ENCODE measurements around the gene COL6A5. TPM values are rescaled to one million over a fixed set of nuclear protein-coding genes. Genes with fewer than 3 reads are reported as not detected.
"Not testable (repeated sequence)": the region's sequence is repeated elsewhere in the genome, so short reads cannot be mapped to it uniquely, and the experiment has no call there.

Gene COL6A5, protein sequence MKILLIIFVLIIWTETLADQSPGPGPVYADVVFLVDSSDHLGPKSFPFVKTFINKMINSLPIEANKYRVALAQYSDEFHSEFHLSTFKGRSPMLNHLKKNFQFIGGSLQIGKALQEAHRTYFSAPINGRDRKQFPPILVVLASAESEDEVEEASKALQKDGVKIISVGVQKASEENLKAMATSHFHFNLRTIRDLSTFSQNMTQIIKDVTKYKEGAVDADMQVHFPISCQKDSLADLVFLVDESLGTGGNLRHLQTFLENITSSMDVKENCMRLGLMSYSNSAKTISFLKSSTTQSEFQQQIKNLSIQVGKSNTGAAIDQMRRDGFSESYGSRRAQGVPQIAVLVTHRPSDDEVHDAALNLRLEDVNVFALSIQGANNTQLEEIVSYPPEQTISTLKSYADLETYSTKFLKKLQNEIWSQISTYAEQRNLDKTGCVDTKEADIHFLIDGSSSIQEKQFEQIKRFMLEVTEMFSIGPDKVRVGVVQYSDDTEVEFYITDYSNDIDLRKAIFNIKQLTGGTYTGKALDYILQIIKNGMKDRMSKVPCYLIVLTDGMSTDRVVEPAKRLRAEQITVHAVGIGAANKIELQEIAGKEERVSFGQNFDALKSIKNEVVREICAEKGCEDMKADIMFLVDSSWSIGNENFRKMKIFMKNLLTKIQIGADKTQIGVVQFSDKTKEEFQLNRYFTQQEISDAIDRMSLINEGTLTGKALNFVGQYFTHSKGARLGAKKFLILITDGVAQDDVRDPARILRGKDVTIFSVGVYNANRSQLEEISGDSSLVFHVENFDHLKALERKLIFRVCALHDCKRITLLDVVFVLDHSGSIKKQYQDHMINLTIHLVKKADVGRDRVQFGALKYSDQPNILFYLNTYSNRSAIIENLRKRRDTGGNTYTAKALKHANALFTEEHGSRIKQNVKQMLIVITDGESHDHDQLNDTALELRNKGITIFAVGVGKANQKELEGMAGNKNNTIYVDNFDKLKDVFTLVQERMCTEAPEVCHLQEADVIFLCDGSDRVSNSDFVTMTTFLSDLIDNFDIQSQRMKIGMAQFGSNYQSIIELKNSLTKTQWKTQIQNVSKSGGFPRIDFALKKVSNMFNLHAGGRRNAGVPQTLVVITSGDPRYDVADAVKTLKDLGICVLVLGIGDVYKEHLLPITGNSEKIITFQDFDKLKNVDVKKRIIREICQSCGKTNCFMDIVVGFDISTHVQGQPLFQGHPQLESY (N-terminal part only)
- not detected for total RNA-seq
- long read RNA-seq = 0 reads

DNA sequence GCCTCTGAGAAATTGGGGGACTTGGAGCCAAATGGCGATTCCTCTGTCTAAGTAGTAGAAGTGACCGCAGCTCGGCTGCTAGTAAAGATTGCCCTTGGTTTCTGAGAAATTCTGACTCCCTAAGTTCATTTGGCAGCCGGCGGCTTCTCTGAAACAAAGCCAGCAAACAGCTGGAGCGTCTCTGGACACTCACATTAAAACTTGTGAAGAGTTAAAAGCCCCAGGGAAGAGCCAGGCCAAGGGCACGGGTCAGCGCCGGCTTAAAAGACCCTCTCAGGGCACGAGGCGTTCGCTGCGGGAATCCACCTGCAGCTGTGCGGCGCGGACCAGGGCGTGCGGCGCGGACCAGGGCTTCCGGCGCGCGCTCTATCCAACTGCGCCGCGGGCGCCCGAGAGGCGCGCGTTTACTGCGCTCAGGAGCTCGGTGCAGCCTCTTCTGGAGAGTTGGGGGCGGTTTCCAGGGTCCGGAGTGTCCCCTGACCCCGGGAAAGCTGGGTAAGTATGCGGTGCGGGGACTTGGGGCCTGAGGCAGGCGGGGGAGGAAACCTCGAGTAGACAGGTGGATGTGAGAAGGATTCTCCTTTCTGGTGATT, at the start of gene COL6A5:
TSS of gene COL6A5 (plus strand) at position 186 of the 593 bp plus-strand sequence. CDS start 27,967 bp downstream, outside the sequence.
- ATAC-seq (no peak), DNase-seq (peak; percentile 27)
- intact Hi-C loops (cut with micrococcal nuclease) = no loop called here

DNA sequence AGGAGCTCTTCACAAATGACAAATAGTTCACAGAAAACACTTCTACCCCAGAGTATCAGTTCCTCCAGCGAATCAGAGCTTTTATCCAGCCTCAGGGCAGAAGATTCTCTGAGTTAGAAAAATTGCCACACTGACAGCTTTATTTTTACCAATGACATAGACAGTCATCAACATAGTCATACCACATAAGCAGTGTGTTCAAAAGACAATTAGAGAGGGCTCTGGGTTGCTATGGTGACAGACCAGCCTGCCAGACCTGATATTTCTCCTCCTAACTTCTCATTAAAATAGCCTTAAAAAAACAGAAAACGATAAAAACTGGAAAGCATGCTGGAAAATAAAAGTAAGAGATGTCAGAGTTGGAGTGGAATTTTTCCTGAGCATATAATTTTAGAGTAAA, 45.9 kb upstream of the COL6A5 start:
- no peak for DNase-seq
- intact Hi-C loops (cut with micrococcal nuclease) = no loop called here
- no peak for ATAC-seq

- no peak for DNase-seq
- intact Hi-C loops (cut with micrococcal nuclease) = no loop called here
Observed at GRCh38 chr3:130300888-130301287, 44.6 kb upstream of the COL6A5 start.

GRCh38 chr3:130310109-130310508, 35.4 kb upstream of the COL6A5 start:
- no peak for DNase-seq
- intact Hi-C loops (cut with micrococcal nuclease) = no loop called here

More at GRCh38 chr3:130300888-130301287, 44.6 kb upstream of the COL6A5 start:
- ATAC-seq = no peak

GRCh38 chr3:130312374-130312773, 33.1 kb upstream of the COL6A5 start:
- intact Hi-C loops (cut with micrococcal nuclease) = no loop called here
- no peak for ATAC-seq

More at GRCh38 chr3:130310109-130310508, 35.4 kb upstream of the COL6A5 start:
- ATAC-seq = no peak

DNA sequence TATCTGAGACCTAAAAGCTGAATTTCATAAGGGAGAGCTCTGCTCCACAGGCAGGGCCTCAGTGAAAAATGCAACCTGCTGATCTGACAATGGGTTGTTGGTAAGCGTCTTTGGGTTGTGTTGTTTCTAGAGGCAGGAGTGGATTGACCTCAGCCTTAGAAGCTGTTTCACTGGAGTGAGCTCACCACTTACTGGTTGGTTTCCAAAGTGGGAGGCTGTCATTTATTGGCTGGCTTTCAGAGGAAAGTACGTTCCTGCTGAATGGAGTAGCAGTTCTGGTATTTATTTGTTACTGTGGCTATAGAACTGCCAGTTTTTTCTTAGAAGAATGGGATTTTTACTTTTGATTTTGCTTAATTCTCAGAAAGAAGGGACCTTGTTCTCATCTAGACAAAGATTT, 29.3 kb upstream of the COL6A5 start:
- DNase-seq (no peak), ATAC-seq (peak; percentile 55)
- intact Hi-C loops (cut with micrococcal nuclease) = no loop called here

More at GRCh38 chr3:130312374-130312773, 33.1 kb upstream of the COL6A5 start:
- DNase-seq = no peak

DNA sequence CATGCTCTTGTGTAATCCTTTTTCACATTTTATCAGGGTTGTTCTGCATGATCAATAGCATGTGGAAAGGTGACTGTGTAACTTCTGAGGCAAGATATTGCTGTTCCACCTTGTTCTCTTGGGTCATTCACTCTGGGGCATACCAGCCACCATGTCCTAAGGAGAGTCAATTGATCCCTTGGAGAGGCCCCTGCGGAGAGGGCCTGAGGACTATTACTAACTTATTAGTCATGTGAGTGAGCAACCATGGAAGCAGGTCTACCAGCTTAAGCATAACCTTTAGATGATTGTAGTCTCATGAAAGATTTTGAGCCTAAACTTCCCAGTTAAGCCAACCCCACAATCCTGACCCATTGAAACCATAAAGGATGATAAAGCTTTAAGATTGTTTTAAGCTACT, 22.0 kb upstream of the COL6A5 start:
- intact Hi-C loops (cut with micrococcal nuclease) = no loop called here
- DNase-seq = no peak
- no peak for ATAC-seq

DNA sequence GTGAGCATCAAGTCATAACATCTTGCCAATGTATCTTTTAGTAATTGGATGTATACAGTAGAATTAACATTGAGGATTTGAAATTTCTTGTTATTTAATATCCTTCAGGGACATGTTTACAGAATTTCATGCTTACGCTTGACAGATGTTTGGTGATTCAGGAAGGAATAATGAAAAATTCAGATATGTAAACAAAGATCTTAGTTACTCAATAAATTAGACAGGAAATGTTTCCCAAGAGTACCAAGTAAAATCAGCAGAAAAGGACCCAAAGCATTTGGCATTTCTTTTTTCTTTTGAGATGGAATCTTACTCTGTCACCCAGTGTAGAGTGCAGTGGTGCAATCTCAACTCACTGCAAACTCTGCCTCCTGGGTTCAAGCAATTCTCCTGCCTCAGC, 4.7 kb upstream of the COL6A5 start:
- DNase-seq (no peak), ATAC-seq (no peak)
- intact Hi-C loops (cut with micrococcal nuclease) = no loop called here

DNA sequence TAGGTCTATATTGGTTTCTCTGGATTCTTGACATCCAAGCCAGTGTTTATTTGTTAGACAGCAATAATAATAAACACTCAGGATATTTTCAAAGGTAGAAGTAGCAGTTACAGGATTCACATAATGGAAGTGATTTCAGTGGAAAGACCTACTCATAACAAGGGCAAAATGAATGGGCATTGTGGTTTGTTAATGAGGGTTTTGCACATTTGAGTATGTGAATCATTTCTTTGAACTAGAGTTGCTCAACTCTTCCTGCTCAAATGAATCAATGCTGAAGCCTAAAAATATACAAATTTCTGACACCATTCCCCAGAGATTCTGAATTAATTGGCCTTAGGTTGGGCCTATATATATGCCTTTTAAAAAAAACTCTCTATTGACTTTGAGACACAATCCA, 4.1 kb upstream of the COL6A5 start:
- DNase-seq (no peak), ATAC-seq (no peak)
- intact Hi-C loops (cut with micrococcal nuclease) = no loop called here

DNA sequence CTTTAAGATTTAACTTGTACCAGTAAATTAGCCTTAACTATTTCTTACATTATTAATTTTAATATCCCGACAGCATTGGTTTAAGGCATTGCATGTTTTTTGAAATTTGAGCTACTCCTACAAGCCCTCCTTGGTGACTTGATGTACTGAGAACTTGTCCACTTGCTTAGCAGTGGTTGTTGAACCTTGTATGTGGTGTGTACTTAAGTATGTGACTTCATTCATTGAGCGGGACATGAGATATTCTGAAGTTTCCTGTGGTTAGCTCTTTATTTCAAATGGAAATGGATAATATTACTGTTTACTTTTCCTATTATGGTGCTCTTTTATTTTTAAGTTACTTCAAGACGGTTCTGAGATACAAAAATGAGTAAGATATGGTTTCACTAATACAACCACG, 3.6 kb upstream of the COL6A5 start:
- ATAC-seq (no peak), DNase-seq (no peak)
- intact Hi-C loops (cut with micrococcal nuclease) = no loop called here

DNA sequence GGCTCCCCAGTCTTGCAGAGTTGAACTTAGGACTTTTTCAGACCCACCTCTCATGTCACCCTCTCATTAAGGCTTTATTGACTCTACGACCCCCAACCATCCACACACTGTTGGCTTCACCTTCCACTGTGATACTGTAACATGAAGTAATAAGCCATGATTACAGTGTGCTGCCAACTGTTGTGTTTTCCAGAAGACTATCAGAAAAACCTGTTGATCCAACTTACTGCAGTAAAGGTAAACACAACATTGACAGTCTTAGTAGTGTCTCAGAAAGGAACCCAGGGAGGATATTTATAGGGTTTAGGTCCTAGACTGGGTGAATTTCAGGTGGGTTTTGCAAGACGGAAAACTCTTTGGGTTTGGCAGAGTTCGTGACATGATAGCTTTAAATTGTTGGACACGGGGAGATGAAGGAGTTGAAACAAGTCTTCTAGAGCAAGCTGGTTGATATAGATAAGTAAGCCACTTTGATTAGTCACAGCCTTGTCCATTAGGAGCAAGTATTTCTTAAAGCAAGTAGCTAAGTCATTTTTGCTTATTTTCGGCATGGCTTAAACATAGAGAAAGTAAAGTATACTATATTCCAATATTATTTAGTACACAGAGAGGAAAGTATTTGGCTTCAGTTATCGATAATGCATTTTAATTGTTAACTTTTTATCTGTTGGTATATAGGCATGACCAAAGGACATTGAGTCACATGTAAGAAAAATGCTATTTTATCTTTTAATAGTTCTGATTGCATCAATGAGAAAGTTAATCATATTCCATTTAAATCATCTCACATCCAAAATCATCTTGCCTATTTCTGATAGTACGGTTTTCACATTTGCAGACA, 2.4 kb upstream of the COL6A5 start:
- intact Hi-C loops (cut with micrococcal nuclease) = no loop called here
- DNase-seq (no peak), ATAC-seq (no peak)

- ATAC-seq; intact Hi-C loops (cut with micrococcal nuclease); DNase-seq: not testable (repeated sequence)
Observed at GRCh38 chr3:130348258-130348657, 2.8 kb downstream of the COL6A5 start.

- intact Hi-C loops (cut with micrococcal nuclease) = no loop called here
- DNase-seq = no peak
- ATAC-seq = no peak
Observed at GRCh38 chr3:130354430-130354829, 9.0 kb downstream of the COL6A5 start.

DNA sequence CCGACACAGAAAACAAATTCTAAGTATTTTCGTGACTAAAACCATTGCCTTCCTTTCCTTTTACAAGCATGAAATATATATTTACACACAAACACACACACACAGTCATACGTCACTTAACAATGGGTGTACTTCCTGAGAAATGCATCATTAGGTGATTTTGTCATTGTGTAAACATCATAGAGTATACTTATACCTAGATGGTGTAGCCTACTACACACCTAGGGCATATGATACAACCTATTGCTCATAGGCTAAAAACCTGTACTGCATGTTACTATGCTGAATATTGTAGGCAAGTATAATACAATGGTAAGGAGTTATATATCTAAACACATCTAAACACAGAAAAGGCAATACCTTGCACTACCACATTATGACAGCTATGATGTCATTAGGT, 28.6 kb downstream of the COL6A5 start:
- no peak for ATAC-seq
- DNase-seq = no peak
- intact Hi-C loops (cut with micrococcal nuclease) = no loop called here

- intact Hi-C loops (cut with micrococcal nuclease) = no loop called here
- DNase-seq (no peak), ATAC-seq (no peak)
Observed at GRCh38 chr3:130374908-130375307, 29.4 kb downstream of the COL6A5 start.

DNA sequence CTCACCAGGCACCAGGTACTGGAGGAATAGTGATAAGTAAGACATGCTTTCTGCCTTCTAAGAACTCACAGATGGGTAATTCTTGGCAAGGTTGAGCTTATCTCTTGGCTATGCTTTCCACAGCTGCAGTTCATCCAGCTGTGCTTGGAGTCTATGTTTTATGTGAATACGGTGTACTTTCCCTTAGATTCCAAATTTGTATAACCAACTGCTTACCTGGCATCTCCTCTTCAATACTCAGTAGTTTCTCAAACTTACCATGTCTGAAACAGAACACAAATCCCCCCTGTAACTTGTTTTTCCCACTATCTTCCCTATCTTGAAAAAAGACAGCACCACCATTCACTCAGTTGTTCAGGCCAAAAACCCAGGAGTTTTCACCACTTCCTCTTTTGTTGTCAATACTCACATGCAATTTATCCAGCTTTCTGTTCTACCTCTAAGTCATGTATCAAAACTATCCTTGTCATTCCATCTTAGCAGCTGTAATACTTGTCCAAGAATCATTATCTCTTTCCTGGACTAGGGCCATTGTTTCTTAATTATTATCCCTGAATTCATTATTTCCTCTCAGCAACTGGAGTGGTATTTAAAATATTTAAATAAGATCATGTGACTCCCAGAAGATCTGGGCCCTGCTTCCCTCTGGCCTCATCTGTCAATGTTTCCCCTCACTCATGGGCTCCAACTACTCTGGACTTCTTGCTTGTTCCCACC, 32.6 kb downstream of the COL6A5 start:
- ATAC-seq = no peak
- no peak for DNase-seq
- intact Hi-C loops (cut with micrococcal nuclease) = no loop called here

- DNase-seq (no peak), ATAC-seq (no peak)
- intact Hi-C loops (cut with micrococcal nuclease) = no loop called here
Observed at GRCh38 chr3:130378677-130379191, 33.3 kb downstream of the COL6A5 start.

Data from left ventricle myocardium superior (tissue), 1 donor.